H1 (cell line): ENCODE measurements around the gene ABLIM1. TPM values are rescaled to one million over a fixed set of nuclear protein-coding genes. Genes with fewer than 3 reads are reported as not detected.

ENCODE experiments used
- CTCF ChIA-PET: fragments of 300-600 bp; sonication (Branson Sonifier 250); formaldehyde crosslinking; loops from one replicate; lab custom pipeline; 2021; ENCODE audit not compliant: partially characterized antibody; lab: Charles Lee
- POLR2A ChIA-PET: fragments of 300-600 bp; sonication (Branson Sonifier 250); formaldehyde crosslinking; loops from one replicate; lab custom pipeline; 2021; ENCODE audit warnings: inconsistent platforms; ENCODE audit not compliant: partially characterized antibody; lab: Charles Lee
- DNase-seq, 2 experiments: peaks; one replicate each; pipeline versions ENCODE4 v3.0.0 to v3.0.0-alpha.2; 2010 to 2022; ENCODE audit warnings: low spot score in 2 of 2, low read depth in 1 of 2, mixed read lengths in 1 of 2
- FAIRE-seq: peaks from 2 replicates; lab custom pipeline; 2011; peaks lifted over from hg19 to GRCh38; lab: Jason Lieb, UNC
- H2AFZ ChIP-seq: 2 replicates; pipeline ENCODE4 v1.8.1; 2012; ENCODE audit warnings: low read length, inconsistent platforms
- H2AK5ac ChIP-seq: 2 replicates; pipeline ENCODE4 v1.6.1; 2013; ENCODE audit warnings: low read depth, low read length
- H2BK120ac ChIP-seq: replicated peaks from 2 replicates; pipeline ENCODE3; 2013; ENCODE audit warnings: low read depth, low read length, inconsistent platforms
- H2BK12ac ChIP-seq: 2 replicates; pipeline ENCODE4 v1.6.1; 2013; ENCODE audit warnings: low read depth, low read length
- H2BK15ac ChIP-seq: 2 replicates; pipeline ENCODE4 v1.6.1; 2013; ENCODE audit warnings: low read length
- H2BK20ac ChIP-seq: 2 replicates; pipeline ENCODE4 v1.6.1; 2013; ENCODE audit warnings: low read length
- H2BK5ac ChIP-seq: 2 replicates; pipeline ENCODE4 v1.6.1; 2013; ENCODE audit warnings: low read depth, low read length
- H3K14ac ChIP-seq: 2 replicates; pipeline ENCODE4 v1.6.1; 2013; ENCODE audit warnings: inconsistent platforms; ENCODE audit not compliant: insufficient read length
- H3K18ac ChIP-seq: 2 replicates; pipeline ENCODE4 v1.6.1; 2013; ENCODE audit warnings: low read length; ENCODE audit errors: extremely low read depth
- H3K23ac ChIP-seq: 2 replicates; pipeline ENCODE4 v1.6.1; 2013; ENCODE audit warnings: inconsistent platforms; ENCODE audit not compliant: insufficient read length
- H3K23me2 ChIP-seq: 2 replicates; pipeline ENCODE4 v1.6.1; 2013; ENCODE audit warnings: low read depth, low read length
- H3K27ac ChIP-seq: 2 replicates; pipeline ENCODE4 v1.6.1; 2011; ENCODE audit warnings: low read depth, low read length, inconsistent platforms
- H3K27me3 ChIP-seq, 4 experiments: replicated peaks in 1 of 4; 1 replicate in 1 of 4; 2 replicates in 3 of 4; pipeline versions ENCODE4 v1.6.1 to v1.8.1; 2011 to 2013; ENCODE audit warnings: low read length in 3 of 4, mild to moderate bottlenecking in 3 of 4, inconsistent platforms in 2 of 4, mixed read lengths in 2 of 4, moderate library complexity in 1 of 4; ENCODE audit not compliant: control insufficient read depth in 3 of 4, insufficient read depth in 3 of 4; ENCODE audit errors: extremely low read depth in 1 of 4
- H3K36me3 ChIP-seq, 4 experiments: 2 replicates each; pipeline versions ENCODE4 v1.6.1 to v1.8.1; 2011 to 2013; ENCODE audit warnings: mild to moderate bottlenecking in 4 of 4, low read length in 3 of 4, moderate library complexity in 2 of 4, control low read depth in 1 of 4, inconsistent platforms in 1 of 4; ENCODE audit not compliant: insufficient read depth in 4 of 4, control insufficient read depth in 2 of 4
- H3K4ac ChIP-seq: replicated peaks from 2 replicates; pipeline ENCODE3; 2013; ENCODE audit warnings: low read length, low read depth, mixed read lengths, inconsistent platforms; ENCODE audit not compliant: insufficient read length
- H3K4me1 ChIP-seq, 4 experiments: replicated peaks in 1 of 4; 1 replicate in 1 of 4; 2 replicates in 3 of 4; pipeline versions ENCODE4 v1.6.1 to v1.8.1; 2011 to 2013; ENCODE audit warnings: low read length in 3 of 4, inconsistent platforms in 2 of 4, mixed read lengths in 1 of 4; ENCODE audit not compliant: insufficient read depth in 4 of 4, control insufficient read depth in 3 of 4
- H3K4me2 ChIP-seq, 2 experiments: 2 replicates each; pipeline versions ENCODE4 v1.6.1 to v1.8.1; 2011 to 2013; ENCODE audit warnings: low read depth in 2 of 2, low read length in 2 of 2, control low read depth in 1 of 2, inconsistent platforms in 1 of 2, mild to moderate bottlenecking in 1 of 2; ENCODE audit not compliant: insufficient read depth in 1 of 2
- H3K4me3 ChIP-seq, 4 experiments: fragments of 200-600, 300-600 bp in 1 of 4; sonication (generic), shearing (Covaris generic), sonication (Bioruptor Twin) in 1 of 4; 2 replicates each; pipeline versions ENCODE4 v1.5.1 to v1.8.1; 2011 to 2016; ENCODE audit warnings: low read length in 4 of 4, low read depth in 3 of 4, control low read depth in 2 of 4, inconsistent platforms in 2 of 4, mild to moderate bottlenecking in 2 of 4, mixed read lengths in 1 of 4, moderate library complexity in 1 of 4; ENCODE audit not compliant: insufficient read depth in 2 of 4; ENCODE audit errors: extremely low read depth in 1 of 4
- H3K56ac ChIP-seq: replicated peaks from 2 replicates; pipeline ENCODE3; 2013; ENCODE audit warnings: low read depth, mild to moderate bottlenecking, mixed read lengths, low read length, inconsistent platforms; ENCODE audit not compliant: insufficient read length
- H3K79me1 ChIP-seq: 2 replicates; pipeline ENCODE4 v1.6.1; 2013; ENCODE audit warnings: low read depth, low read length, control low read depth
- H3K79me2 ChIP-seq, 2 experiments: 2 replicates each; pipeline versions ENCODE4 v1.6.1 to v1.8.1; 2012 to 2013; ENCODE audit warnings: low read length in 2 of 2, mild to moderate bottlenecking in 2 of 2, inconsistent platforms in 1 of 2; ENCODE audit not compliant: insufficient read depth in 2 of 2, control insufficient read depth in 1 of 2
- H3K9ac ChIP-seq, 4 experiments: replicated peaks in 1 of 4; 1 replicate in 1 of 4; 2 replicates in 3 of 4; pipeline versions ENCODE4 v1.6.1 to v1.8.1; 2011 to 2013; ENCODE audit warnings: low read depth in 3 of 4, low read length in 3 of 4, control low read depth in 2 of 4, mild to moderate bottlenecking in 2 of 4, moderate library complexity in 2 of 4, inconsistent platforms in 1 of 4; ENCODE audit errors: extremely low read depth in 1 of 4
- H3K9me3 ChIP-seq, 2 experiments: 2 replicates each; pipeline versions ENCODE4 v1.6.1 to v1.8.1; 2012 to 2013; ENCODE audit warnings: mild to moderate bottlenecking in 2 of 2, moderate library complexity in 2 of 2, control low read depth in 1 of 2, inconsistent platforms in 1 of 2, low read depth in 1 of 2, low read length in 1 of 2, mixed read lengths in 1 of 2; ENCODE audit not compliant: insufficient read depth in 2 of 2
- H4K20me1 ChIP-seq, 2 experiments: replicated peaks in 1 of 2; 2 replicates each; pipeline versions ENCODE3 to v1.8.1; 2011 to 2013; ENCODE audit warnings: inconsistent platforms in 2 of 2, low read length in 2 of 2, mild to moderate bottlenecking in 1 of 2; ENCODE audit not compliant: insufficient read depth in 2 of 2, control insufficient read depth in 1 of 2
- H4K5ac ChIP-seq: 2 replicates; pipeline ENCODE4 v1.6.1; 2013; ENCODE audit warnings: low read length, low read depth, mixed read lengths, inconsistent platforms; ENCODE audit not compliant: insufficient read length
- H4K8ac ChIP-seq: 2 replicates; pipeline ENCODE4 v1.8.0; 2013; ENCODE audit warnings: mild to moderate bottlenecking, moderate library complexity, low read length, inconsistent platforms; ENCODE audit not compliant: insufficient read depth; ENCODE audit errors: extremely low read depth
- H4K91ac ChIP-seq: replicated peaks from 2 replicates; pipeline ENCODE3; 2013; ENCODE audit warnings: low read length, mixed read lengths, inconsistent platforms; ENCODE audit not compliant: insufficient read length
- ATF2 ChIP-seq: IDR thresholded peaks from 2 replicates; pipeline ENCODE4 v1.6.1; 2012; ENCODE audit warnings: low read length, inconsistent platforms
- CHD1 ChIP-seq: IDR thresholded peaks from 2 replicates; pipeline ENCODE4 v1.6.1; 2012; ENCODE audit warnings: low read depth, low read length, improper control_type of control experiment
- GABPA ChIP-seq: IDR thresholded peaks from 2 replicates; pipeline ENCODE4 v1.6.1; 2011; ENCODE audit warnings: mild to moderate bottlenecking, low read length, moderate library complexity, borderline replicate concordance; ENCODE audit not compliant: insufficient read depth
- HDAC2 ChIP-seq, 2 experiments: fragments of 300-600 bp in 1 of 2; sonication (generic) in 1 of 2; IDR thresholded peaks; 2 replicates each; pipeline ENCODE4 v1.6.1; 2011 to 2012; ENCODE audit warnings: low read depth in 2 of 2, low read length in 2 of 2, mild to moderate bottlenecking in 2 of 2, moderate library complexity in 2 of 2, borderline replicate concordance in 1 of 2, inconsistent platforms in 1 of 2
- JUND ChIP-seq: IDR thresholded peaks from 2 replicates; pipeline ENCODE4 v1.6.1; 2011; ENCODE audit warnings: mild to moderate bottlenecking, improper control_type of control experiment, low read length
- KDM4A ChIP-seq: IDR thresholded peaks from one replicate; pipeline ENCODE4 v1.7.1; 2012; ENCODE audit warnings: low read depth, mild to moderate bottlenecking, moderate library complexity, low read length, inconsistent platforms; ENCODE audit not compliant: severe bottlenecking
- KDM5A ChIP-seq: fragments of 200-600 bp; IDR thresholded peaks from 2 replicates; pipeline ENCODE4 v1.7.1; 2012; ENCODE audit warnings: mild to moderate bottlenecking, low read length, inconsistent platforms, mixed read lengths
- PHF8 ChIP-seq: fragments of 200-600 bp; sonication (generic); conservative IDR thresholded peaks from 2 replicates; pipeline ENCODE4 v1.7.1; 2012; ENCODE audit warnings: low read depth, mild to moderate bottlenecking, inconsistent platforms, low read length, moderate library complexity
- POLR2A ChIP-seq, 2 experiments: IDR thresholded peaks; 1 replicate in 1 of 2; 2 replicates in 1 of 2; pipeline ENCODE4 v1.6.1; 2011; ENCODE audit warnings: low read depth in 2 of 2, low read length in 2 of 2, mild to moderate bottlenecking in 2 of 2; ENCODE audit errors: control extremely low read depth in 1 of 2
- TAF7 ChIP-seq: optimal IDR thresholded peaks from 2 replicates; pipeline ENCODE3; 2011; ENCODE audit warnings: low read depth, mild to moderate bottlenecking, inconsistent platforms, low read length, moderate library complexity, borderline replicate concordance
- TCF12 ChIP-seq: IDR thresholded peaks from 2 replicates; pipeline ENCODE4 v1.6.1; 2011; ENCODE audit warnings: low read depth, mild to moderate bottlenecking, low read length
- USF2 ChIP-seq: IDR thresholded peaks from 2 replicates; pipeline ENCODE4 v1.6.1; 2011; ENCODE audit warnings: low read length, improper control_type of control experiment
- WGBS, 2 experiments: shearing (Covaris generic) in 1 of 2; methylation state at CpG; one replicate each; pipeline versions ENCODE4 v1.1.6 to v1.1.7; 2013 to 2015; ENCODE audit warnings: low lambda C conversion rate in 2 of 2, mixed read lengths in 2 of 2, inconsistent platforms in 1 of 2, low coverage in 1 of 2, missing lambda C conversion rate in 1 of 2; ENCODE audit not compliant: insufficient replicate concordance in 2 of 2, insufficient coverage in 1 of 2, insufficient read length in 1 of 2; ENCODE audit errors: extremely low coverage in 1 of 2, missing lambda C conversion rate in 1 of 2; 5-methylcytosine and 5-hydroxymethylcytosine counted together
- polyA plus RNA-seq, 7 experiments: library from polyadenylated mRNA; depleted of rRNA in 3 of 7; stranded (reverse) in 5 of 7; unstranded in 2 of 7; fragments of >200 nt in 5 of 7; fragments of 200-250 nt in 2 of 7; gene quantifications; 1 replicate in 5 of 7; 2 replicates in 1 of 7; 4 replicates in 1 of 7; pipeline versions ENCODE4 v1.2.1 to v1.2.3, GENCODE V29; 2011 to 2013; ENCODE audit warnings: missing spikeins in 2 of 7, mixed read lengths in 2 of 7
- total RNA-seq: library from RNA; stranded (reverse); fragmentation: NEBNext Ultra II Directional; extraction: Animal tissue kit (Norgen Biotek cat#: 25700); gene quantifications from 2 replicates; pipeline ENCODE4 v1.2.1, GENCODE V29; 2021

The ABLIM1 gene
- total and polyA plus RNA-seq, 2 of the 8 experiments (the other 6 are each of a cell fraction or from before 2014, with no cell fraction given), result 51.2 to 51.7 TPM

GRCh38 chr10:114600057-114600456 lies 58.0 kb downstream of the ABLIM1 start:
- no peaks in the 10 kb centered on the region for H3K79me2 ChIP-seq
- H3K9me3 ChIP-seq, result no peaks in the 10 kb centered on the region
- H2BK120ac ChIP-seq, result no peak overlapping the region
- H3K56ac ChIP-seq, result no peak overlapping the region
- no peak overlapping the region for H4K91ac ChIP-seq
- DNase-seq (no peak), FAIRE-seq (no peak)
- H3K4me3 ChIP-seq, result no peak overlapping the region
- POLR2A ChIA-PET, result no interaction called here
- no peak overlapping the region for H3K4me2 ChIP-seq
- no peak overlapping the region for H3K18ac ChIP-seq
- H3K23ac ChIP-seq, result no peak overlapping the region
- H3K27ac ChIP-seq, result no peak overlapping the region
- no peaks in the 10 kb centered on the region for H3K23me2 ChIP-seq
- H3K27me3 ChIP-seq, result no peaks in the 10 kb centered on the region
- 91% methylated on average over 3 of the region's 3 CpGs; no CpG with 5 or more reads in 1 of the 2 experiments for WGBS, 2 experiments
- no peak overlapping the region for H2BK5ac ChIP-seq
- no peaks in the 10 kb centered on the region for H4K20me1 ChIP-seq
- H2BK12ac ChIP-seq, result no peak overlapping the region
- H3K36me3 ChIP-seq, result no peaks in the 10 kb centered on the region
- no peak overlapping the region for H3K14ac ChIP-seq
- H2AK5ac ChIP-seq, result no peak overlapping the region
- no peak overlapping the region for H3K9ac ChIP-seq
- H2BK20ac ChIP-seq, result no peak overlapping the region
- no peaks in the 10 kb centered on the region for H3K4me1 ChIP-seq
- no peak overlapping the region for H2BK15ac ChIP-seq
- H3K4ac ChIP-seq, result no peak overlapping the region
- H4K5ac ChIP-seq, result no peak overlapping the region
- CTCF ChIA-PET, result interaction anchor here (1.6 to 2.3 kb wide), 3 partner anchors 16 to 94 kb away, joined by 3 to 5 read pairs (median 5); no protein-coding TSS in a partner anchor
- no peaks in the 10 kb centered on the region for H3K79me1 ChIP-seq
- H4K8ac ChIP-seq, result no peak overlapping the region
- H2AFZ ChIP-seq, result no peak overlapping the region
- no peak for TF ChIP-seq USF2
- TF ChIP-seq KDM4A, result no peak
- TF ChIP-seq POLR2A (IDR thresholded peaks at IDR 0.05; ENCODE audit: control extremely low read depth in 1 of 2, low read depth in 2 of 2, low read length in 2 of 2), result no peak
- TF ChIP-seq PHF8, result no peak
- no peak for TF ChIP-seq ATF2
- TF ChIP-seq CHD1, result no peak
- TF ChIP-seq TAF7, result no peak
- no peak for TF ChIP-seq HDAC2 (IDR thresholded peaks at IDR 0.05; ENCODE audit: borderline replicate concordance in 1 of 2, low read depth in 2 of 2, low read length in 2 of 2)
- no peak for TF ChIP-seq KDM5A
- TF ChIP-seq JUND, result no peak
- TF ChIP-seq GABPA, result no peak
- TF ChIP-seq TCF12, result no peak
